Mammary epithelial cell (primary cell): ENCODE data around the gene TMPRSS5.

Source experiments
- CTCF ChIP-seq, 2 donors: IDR thresholded peaks in 1 of 2; conservative IDR thresholded peaks in 1 of 2; 2 replicates each; pipeline ENCODE4 v1.5.1; 2011 to 2012; ENCODE audit warnings: inconsistent platforms in 2 of 2, low read length in 2 of 2, mild to moderate bottlenecking in 2 of 2, control low read depth in 1 of 2, low read depth in 1 of 2; ENCODE audit not compliant: insufficient read depth in 1 of 2; ENCODE audit errors: extremely low read depth in 1 of 2
- EZH2 ChIP-seq: IDR thresholded peaks from 2 replicates; pipeline ENCODE4 v1.6.1; 2012; ENCODE audit warnings: low read length, inconsistent platforms, borderline replicate concordance

- TF ChIP-seq CTCF (conservative IDR thresholded peaks at IDR 0.05 in 1 of 2, IDR thresholded peaks at IDR 0.05 in 1 of 2; ENCODE audit: extremely low read depth in 1 of 2, insufficient read depth in 1 of 2, low read depth in 1 of 2, low read length in 2 of 2) (no peak), EZH2 (no peak)
These were observed 22.5 kb downstream of the TMPRSS5 start for GRCh38 chr11:113683481-113684046.
